ELR (cell line): ENCODE measurements around the gene CERS6.

Experiments
- DNase-seq: peaks from one replicate; pipeline ENCODE4 v3.0.0-alpha.2; 2015; ENCODE audit warnings: low read depth

Gene CERS6

DNA sequence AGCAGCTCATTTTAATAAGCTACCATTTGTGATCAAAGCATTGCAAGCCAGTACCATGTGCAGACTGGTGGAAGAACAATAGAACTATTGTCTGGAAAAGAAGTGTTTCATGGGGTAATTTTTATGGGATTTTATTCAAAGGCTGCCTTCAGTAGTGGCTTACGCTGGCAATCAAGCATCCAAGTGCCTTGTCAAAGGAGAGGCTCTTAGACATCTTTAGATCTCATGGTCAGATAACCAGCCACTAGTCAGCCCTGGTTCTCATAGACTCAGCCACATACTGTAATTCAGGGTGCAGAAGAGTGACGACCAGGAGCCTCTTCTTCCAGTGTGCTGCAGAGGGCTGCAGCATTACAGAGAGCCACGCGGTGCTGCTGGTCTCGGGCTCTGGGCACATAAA lies 247.9 kb downstream of the CERS6 start:
- DNase-seq: no peak

DNA sequence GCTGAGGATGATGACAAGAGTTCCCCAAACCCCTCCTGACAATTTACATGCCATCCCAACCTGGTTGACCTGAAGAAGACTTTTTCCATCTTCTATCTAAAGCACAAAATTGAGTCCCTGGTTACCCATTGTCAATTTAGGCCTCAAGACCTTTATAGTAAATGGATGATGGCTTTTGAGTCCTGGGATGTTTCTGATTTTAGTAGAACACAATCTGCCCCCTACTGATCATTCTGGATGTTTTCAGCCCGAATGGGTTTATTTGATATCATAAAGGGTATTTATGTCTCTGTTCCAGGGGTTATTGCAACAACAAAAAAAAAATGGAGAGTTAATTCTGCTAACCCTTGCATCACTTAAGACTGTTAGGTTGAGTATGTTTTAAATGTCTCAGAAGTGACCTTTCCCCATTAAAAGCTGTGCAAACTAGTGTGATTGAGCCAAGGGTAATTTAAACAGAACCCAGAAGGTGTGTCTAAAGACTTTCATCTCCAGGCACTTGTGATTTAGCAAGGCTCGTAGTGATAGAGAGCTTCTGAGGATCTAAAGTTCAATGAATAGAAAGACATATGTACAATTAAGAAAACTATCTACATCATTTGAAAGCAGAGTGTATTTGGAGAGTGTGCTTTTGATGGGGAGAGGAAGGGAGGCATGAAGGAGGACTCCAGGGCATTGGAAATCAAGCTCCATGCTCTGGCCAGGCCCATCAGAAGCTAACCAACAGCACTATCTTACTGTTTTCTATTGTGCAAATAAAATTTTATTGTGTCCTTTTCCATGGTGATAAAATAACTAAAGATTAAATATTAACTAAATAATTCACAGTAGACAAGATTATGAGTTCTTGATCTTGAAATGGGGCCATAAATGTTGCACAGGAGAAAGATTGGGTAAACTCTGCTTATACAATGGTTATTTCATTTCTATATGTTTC lies 249.7 kb downstream of the CERS6 start:
- peak; percentile 53 for DNase-seq

DNA sequence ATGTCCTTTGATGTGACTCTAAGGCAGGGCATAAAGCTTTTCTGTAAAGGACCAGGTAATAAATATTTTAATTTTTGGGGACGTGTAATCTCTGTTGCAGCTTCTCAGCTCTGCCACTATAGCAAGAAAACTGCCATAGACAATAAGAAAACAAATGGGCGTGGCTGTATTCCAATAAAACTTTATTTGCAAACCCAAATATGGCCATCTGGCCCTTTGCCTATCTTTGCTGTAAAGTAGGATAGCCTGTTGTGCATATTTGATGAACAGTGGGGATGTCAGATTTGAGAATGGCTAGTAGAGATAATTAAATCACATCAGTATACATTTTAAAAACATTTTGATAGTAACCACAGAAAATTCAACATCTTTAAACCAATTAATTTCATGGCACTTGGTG lies 250.7 kb downstream of the CERS6 start:
- DNase-seq: no peak

DNA sequence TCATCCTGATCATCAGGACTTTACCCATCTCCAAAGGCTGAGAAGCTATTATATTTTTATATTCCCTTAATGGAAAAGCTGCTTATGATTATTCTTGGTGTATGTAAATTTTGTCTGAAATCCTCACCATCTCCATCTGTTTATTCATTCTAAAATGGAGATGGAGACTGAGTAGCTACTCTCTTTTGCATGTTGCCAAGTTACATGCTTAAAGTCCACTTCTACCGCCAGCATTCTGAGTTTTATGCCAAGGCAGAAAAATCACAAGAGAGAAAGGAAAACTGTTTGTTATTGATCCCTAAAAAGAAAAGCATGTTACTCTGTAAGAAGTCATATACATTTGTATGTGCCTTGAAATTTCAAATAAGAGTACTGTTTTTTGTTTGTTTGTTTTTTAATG lies 252.0 kb downstream of the CERS6 start:
- DNase-seq: no peak

DNA sequence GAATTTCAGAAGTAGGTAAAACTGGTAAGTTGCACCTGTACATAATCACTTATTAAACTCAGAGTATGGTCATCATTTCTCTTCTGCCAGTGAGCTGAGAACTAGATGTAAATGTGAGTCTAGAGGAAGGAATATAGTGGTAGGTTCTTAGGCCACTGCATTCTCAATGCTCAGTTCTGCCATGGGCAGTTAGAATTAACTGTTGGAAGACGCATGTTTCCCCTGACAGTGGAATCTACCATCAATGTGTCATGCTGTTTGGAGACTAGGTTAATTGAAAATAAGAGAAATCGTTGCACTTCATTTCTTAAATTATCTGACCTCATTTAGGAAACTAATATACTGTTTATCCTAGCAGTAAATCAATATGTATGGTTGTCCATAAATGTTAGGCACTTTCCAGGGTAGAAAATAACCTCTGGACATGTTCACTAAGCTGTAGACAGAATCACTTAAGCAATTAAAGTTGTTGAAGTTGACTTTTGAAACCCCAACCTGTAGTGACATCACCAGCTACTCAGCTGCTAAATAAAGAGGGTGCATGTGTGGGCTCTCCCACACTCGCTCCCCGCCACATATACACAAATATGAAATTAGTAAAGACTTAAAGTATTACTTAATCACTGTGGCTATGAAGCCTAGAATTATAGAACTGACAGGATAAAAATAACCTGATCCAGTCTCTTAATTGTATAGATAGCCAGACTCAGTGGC lies 254.8 kb downstream of the CERS6 start:
- DNase-seq: no peak

DNA sequence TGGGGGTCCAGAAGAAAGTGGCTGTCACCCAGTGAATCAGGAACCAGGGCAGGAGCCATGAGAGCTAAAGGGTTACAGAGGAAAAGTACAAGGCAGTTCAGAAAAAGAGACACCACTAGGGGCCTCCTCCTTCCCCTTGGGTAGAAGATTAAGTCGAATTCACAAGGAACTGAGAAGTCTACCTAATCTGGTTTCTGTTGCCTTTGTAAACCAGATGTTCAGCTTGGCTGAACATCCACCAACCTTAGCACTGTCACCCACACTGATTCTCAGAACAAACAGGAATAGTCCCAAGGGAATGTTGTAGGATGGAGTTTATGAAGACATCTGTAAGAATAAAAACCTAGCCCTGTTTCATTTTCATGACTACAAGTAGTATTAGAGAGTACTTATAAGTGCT lies 256.0 kb downstream of the CERS6 start:
- no peak for DNase-seq

DNA sequence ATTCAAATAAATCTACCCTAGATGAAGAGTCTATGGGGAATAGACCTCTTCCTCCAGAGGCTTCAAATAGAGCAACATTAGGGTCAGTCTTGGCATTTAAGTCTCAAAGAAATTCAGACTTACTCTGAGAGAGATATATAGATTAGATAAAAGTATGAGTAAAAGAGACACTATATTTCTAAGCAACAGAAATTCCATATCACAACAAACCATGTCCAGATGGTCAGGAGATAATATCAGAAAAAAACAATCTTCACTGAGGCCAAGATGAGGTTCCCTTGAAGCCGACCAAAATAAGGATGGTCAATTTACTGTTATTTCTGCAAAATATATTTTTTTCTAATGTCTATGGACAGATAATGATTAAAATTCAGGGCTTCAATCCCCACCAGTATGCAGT lies 257.3 kb downstream of the CERS6 start:
- DNase-seq: no peak

DNA sequence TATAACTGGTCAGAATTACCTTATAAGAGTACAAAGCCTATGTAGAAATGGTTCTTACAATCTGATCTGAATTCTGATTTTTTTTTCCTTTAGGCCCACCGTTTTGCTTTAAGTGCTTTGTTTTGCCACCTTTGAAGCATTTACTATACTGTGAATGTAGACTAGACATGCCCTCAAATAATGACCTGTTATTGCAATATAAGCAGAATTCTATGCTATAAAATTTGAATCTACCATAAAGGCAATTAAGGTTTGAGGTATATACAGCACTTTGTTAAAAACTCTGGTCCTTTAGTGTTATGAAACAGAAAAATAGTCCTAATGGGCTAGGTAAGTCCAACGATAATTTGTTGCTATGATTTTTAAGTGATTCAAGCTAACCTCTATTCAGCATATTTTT lies 259.8 kb downstream of the CERS6 start:
- no peak for DNase-seq

DNA sequence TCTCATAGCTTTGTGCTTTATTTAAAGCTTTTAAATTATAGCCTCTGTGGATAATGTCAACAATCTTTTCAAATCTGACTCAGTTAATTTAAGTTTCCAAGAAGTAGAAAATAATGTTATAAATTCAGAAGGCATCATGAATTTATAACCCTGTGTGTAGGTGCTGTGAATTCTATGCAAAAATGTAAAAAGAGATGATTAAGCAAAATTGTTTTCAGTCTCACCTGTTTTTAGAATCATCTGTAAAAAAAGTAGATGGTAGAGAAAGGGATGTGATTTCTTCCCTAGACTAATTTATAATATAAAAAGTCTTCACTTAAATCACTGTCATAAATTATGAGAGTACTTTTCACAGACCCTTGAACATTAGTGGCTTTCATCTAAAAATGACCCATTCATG lies 260.8 kb downstream of the CERS6 start:
- DNase-seq: no peak

DNA sequence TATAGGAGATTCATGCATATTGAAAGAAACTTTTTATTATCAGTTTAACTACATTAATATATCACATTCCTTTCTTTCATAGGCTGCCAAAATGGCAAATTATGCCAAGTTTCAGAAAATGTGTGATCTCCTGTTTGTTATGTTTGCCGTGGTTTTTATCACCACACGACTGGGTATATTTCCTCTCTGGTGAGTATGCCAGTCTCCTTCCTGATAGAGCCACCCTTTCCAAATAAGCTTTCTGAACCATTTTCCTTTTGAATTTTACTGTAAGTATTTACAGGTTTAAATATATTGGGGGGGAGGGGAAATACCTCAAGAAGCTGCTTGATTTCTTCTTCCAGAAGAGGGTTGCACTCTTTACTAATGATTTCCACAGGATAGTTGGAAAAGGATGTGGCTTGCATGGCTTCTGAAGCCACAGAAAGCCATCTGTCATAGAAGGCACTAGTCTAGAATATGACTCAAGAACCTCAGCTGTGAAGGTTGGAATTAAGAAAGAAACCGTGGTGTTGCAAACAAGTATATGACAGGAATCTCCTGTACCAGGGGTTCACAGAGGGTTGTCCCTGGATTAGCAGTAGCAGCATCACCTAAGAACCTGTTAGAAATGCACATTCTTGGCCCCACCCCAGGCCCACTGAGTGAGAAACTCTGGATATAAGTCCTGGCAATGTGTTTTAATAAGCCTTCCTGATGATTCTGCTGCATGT lies 261.9 kb downstream of the CERS6 start:
- DNase-seq: no peak

DNA sequence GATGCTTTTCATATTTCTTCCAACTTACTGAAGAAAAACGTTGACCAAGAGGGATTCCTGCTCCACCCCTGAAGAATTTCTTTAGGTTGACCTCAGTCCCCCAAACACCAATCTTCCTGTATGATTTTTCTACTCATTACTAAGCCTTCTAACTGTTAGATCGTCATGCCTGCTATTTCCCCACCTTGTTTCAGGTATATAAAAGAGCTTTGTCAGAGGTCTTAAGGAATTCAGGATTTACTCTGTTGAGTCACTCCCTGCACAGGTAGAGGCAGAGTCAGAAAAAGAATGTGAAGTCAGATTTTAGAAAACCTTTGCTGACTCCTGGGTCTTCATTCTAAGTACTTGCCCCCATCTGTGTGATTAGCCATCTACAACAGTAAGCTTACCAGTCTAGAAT lies 262.6 kb downstream of the CERS6 start:
- no peak for DNase-seq

DNA sequence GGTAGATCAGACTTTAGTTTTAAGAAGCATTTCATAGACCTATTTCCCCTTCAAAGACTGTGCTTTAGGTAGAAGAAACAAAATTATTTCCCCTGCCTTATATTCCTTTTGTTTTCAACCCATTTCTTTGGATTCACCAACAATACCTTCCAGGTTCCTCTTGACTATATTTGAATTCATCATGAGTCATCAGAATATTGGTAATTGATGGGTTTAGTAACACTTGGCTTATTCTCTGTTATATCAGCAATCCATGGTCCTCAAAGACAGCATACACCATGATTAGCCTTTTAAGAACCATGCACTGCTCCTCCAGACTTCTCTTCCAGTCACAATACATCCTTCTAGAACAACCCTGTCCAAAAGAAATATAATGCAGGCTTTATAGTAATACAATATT lies 263.4 kb downstream of the CERS6 start:
- DNase-seq: no peak

DNA sequence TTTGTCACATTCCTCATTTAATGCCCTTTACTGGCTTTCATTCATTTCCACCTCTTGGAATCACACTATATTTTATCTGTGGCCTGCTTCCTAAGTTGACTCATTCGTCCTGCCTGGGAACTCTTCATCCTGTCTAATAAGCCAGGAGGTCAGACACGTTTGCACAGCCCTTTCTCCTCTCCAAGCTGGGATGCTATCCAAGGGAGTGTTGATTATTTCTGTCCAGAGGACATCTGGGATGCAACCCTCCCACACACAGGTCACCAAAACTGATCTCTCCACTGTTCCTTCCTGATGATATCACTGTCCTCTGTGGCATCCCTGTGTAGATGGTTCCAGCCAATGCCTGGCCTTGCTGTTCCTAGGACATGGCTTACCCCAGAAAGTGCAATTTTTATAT lies 266.5 kb downstream of the CERS6 start:
- DNase-seq: peak; percentile 15

DNA sequence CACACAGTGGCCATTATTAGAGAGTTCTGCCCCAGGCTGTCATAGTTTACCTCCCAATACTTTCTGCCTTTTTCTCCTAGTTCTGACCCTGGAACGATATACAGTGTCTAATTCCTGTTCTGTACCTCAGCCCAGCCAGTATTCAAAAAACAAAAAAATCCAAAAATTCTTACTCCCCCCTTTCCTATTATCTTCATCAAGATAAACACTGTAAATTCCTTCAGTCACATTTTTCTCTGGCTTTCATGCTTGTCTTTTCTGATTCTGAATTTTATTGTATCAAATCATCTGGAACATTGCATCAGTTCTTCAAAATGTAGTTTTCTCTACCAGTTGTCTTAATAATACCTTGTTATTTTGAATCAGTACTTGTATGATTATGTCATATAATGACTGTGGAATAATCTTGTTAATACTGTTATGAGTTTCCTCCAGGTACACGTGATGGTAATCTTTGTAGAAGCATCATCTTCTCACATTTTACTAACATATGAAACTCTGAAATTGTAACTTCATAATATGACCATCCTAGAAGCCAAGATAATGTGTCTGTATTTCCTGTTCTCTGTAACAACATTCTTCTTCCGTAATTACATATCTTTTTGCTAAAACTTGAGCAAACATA lies 267.3 kb downstream of the CERS6 start:
- DNase-seq: no peak

DNA sequence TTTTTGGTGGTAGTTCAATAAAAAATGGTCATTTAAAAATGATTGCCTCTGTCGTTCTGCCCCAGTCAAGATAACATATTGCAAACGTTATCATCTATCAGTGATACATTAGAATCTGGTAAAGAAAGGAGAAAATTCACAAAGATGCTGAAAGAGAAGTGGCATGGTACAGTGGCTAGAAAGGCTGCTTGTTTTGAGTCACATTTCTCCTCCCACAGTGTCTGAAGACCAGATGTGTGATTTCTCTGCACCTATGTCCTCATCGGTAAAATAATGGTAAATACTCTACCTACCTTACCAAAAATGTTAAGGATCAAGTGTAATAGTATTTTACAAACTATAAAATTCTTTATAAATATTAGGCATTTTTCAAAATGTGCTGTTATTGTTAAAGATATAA lies 270.3 kb downstream of the CERS6 start:
- DNase-seq: no peak

DNA sequence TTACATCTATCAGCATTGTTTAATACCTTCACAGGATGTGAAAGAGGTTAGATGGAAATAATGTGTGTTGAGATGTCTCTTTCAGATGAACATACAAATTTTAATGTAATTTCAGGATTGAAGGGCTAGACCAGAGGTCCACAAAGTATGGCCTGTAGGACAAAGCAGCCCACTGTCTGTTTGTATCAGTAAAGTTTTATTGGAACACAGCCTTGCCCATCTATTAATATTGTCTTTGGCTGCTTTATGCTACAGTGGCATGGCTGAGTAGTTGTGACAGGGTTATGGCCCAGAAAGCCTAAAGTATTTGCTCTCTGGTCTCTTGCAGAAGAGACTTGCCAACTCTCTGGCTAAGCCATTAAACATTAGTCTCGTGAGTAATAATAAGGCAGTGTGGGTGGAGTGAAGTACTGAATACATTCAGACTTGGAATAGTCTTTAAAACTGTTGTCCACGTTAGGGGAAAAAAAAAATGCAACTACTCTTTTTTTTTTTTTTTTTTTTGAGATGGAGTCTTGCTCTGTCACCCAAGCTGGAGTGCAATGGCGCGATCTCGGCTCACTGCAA lies 271.9 kb downstream of the CERS6 start:
- DNase-seq: no peak

DNA sequence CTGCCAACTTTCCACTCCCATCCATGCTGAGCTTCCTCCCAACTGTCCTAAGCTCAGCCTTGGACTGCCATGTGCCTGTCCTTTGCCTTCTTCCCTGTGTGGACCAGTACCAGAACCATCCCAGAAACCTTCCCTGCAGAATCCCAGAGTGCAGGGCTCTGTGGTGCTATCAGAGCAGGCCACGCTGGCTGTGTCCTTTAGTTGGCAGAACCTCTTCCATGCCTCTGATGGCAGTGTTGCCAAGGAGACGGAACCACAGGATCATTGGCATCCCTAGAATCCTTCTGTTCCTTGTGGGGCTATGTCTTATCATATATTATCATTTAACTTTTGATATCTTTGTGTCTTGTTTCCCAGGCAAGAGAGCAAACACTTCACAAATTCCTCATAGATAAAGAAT lies 273.4 kb downstream of the CERS6 start:
- no peak for DNase-seq

DNA sequence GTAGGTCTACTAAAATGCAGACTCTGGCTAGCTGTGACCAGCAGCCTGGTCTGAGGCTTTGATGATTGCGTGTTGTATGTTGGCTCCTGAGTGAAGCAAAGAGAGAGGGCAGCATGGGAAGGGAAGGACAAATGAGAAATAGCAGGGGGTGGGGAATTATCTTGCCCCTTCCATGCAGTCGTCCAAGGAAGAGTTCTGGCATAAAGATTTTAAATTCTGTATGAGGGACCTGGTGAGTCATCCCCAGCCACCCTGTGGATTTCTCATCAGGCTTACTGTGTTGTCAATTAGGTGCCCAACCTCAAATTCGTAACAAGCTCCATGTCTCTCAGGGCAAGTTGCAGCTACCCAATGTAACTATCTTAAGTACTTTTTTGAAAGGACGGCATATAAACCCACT lies 274.3 kb downstream of the CERS6 start:
- DNase-seq: no peak

DNA sequence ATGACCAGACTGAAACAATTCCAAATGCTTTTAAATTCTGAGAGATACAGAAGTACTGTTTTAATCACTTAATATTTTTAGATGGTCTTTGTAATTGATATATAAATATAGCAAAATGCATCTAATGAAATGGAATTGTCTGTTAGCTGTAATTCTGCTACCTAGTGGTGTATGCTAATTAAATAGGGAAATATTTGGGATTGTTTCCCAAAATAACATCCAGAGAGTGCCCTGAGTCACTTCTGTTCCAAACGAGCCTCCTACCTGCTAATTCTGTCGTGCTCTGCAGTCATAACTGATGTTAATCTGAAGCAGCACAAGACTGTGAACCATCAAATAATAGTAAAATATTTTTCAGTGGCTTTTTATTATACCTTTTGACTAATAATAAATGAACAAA lies 274.9 kb downstream of the CERS6 start:
- DNase-seq: no peak

DNA sequence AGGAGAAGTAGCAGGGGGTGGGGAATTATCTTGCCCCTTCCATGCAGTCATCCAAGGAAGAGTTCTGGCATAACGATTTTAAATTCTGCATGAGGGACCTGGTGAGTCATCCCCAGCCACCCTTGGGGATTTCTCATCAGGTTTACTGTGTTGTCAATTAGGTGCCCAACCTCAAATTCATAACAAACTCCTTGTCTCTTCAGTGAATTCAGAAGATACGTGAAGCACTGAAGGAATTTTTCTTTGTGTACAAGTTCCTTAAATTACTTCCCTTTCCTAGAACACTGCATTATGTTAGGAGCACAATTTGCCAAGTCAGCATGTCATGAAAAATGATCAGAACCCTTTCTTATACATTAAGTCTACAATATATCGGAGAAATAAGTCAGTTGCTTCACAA lies 275.5 kb downstream of the CERS6 start:
- peak; percentile 13 for DNase-seq

DNA sequence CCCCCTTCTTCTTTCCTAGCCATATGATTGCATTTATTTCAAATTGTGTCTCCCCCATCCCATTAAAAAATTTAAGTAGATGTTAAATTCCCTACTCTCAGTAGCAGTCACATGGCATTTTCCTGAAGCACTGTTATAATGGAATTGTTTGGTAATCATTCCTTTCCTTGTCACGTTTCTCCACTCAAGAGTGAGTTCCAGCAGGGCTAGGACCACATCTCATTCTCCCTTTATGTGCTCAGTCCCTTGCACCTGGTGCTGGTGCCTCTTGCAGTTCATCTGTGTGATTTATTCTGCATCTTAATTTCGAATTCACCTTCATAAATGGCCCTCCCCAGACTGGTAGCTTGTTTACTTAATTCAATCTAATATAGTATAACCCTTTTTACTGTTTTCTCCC lies 276.0 kb downstream of the CERS6 start:
- no peak for DNase-seq

DNA sequence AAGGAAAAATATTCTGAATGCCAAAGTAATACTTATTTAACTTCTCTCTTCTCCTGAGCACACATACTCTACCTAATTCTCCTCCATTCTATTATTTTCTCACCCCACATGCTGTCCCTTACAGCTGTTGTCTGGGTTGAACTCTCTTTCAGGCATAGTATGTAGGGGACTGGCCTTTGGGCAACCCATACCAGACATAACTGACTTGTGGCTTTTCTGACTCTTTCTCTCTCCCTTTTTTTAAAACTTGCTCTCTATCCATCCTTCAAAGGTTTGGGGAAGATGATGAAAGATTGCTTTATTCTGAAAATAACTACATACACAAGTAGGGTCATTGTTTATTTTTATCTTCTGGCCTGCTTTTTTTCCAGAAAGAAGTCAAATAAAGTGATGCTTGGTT lies 276.4 kb downstream of the CERS6 start:
- no peak for DNase-seq
